Stimulated activated CD8-positive, alpha-beta memory T cell treated with anti-CD3 and anti-CD28 coated beads, Interleukin-7, amount 100 ng/mL, for 4 hours (primary cell): ENCODE measurements around the gene AKIP1.
"Not testable (repeated sequence)": the region's sequence is repeated elsewhere in the genome, so short reads cannot be mapped to it uniquely, and the experiment has no call there.

ENCODE experiments used
- DNase-seq, 2 donors: peaks; one replicate each; pipeline ENCODE4 v3.0.0-alpha.2; 2020; ENCODE audit warnings: low read depth in 2 of 2

The AKIP1 gene

GRCh38 chr11:8917157-8917825 is 6.3 kb downstream of the AKIP1 start:
- DNase-seq, result no peak

DNA sequence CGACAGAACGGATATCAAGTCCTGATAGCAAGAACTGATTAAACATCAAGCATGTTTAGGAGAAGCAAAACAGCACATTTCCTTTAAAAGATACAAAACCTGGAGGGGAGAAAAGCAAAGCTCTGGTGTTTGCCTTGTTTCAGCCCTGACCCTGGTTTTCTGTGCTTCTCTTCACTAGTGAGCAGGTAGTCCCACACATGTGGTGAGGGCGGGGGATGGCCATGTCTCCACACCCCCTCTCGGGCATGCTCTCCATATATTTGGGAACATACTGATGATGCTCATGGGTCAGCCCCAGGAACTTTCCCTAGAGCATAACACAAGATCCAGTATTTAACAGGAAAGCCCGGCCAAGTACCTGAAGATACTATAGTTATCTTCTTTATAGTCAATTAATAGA is 11.7 kb downstream of the AKIP1 start:
- no peak for DNase-seq

DNA sequence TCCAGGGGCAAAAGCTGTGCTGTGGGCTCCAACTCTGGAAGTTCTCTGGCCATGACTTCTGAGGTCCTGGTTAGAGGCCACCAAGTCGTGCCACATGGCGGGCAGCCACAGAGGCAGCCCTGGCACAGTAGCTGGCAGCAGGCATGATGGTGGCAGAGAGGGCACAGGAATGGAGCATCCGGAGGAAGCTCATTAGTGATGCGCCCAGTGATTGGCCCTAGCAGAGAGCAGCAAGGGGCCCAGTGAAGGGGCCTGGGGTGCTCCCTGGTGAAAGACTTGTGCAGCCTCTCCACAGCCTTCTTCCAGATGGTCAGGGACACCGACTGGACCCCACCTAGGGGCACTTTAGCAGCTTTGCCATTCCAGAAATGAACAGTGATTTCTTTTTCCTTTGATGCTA is 14.7 kb downstream of the AKIP1 start:
- no peak for DNase-seq

GRCh38 chr11:8926236-8926635 is 15.2 kb downstream of the AKIP1 start:
- no peak for DNase-seq

- DNase-seq, result no peak
These were observed 16.2 kb downstream of the AKIP1 start for GRCh38 chr11:8927233-8927632.

- DNase-seq, result no peak
These were observed 17.2 kb downstream of the AKIP1 start for GRCh38 chr11:8928205-8928604.

GRCh38 chr11:8928981-8929615 is 18.1 kb downstream of the AKIP1 start:
- DNase-seq, result no peak

DNA sequence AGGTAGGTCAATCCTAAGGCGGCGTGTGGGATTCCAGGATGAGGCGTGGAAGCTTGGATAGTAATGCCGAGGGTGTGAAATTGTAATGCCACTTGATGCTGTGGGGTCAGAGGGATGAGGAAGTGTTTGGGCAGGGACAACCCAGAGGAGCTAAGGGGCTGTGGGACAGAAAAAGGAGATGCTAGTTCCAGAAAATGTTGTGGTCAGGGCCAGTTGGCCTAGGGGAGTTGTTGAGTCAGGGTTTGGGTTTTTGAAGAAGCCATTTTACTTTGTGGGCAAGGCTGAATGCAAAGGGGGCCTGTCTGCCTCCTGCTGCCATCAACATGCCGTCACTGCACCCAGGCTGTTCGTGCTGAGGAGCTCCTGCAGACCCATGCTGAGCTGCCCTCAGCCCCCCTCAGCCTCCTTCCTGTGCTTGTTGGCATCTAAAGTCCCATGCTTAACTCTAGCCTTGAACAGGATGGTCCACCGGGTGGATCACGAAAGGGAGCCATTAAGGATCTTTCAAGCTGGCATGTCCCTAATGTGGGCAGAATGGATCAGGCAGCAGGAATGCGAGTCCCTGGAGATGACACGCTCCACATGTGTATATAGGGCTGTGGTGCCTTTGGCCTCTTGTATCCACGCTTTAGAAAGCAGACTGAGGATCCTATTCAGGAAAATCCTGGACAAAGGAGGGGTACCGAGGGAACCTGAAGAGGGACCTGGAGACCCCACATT is 19.6 kb downstream of the AKIP1 start:
- DNase-seq, result no peak

- DNase-seq, result no peak
These were observed 21.7 kb downstream of the AKIP1 start, which contains the start of gene C11orf16 for GRCh38 chr11:8932564-8933180. TSS of gene C11orf16 (minus strand) at chr11:8932947. CDS start at chr11:8932308, 639 bp downstream.

DNA sequence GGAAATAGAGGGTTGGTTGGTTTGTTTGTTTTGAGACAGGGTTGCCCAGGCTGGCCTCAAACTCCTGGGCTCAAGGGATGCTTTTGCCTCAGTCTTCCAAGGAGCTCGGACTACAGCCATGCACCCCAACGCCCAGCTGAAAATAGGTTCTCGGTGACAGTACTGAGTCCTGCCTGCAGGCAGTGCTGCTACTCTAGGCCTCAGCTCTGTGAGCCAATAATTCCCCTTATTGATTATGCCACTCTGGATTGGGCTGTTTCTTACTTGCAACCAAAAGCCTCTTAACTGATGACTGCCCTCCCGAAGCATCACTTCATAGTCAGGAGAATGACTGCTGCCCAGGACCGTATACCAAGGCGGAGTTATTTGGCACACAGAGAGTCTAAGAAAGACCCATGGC is 22.9 kb downstream of the AKIP1 start:
- no peak for DNase-seq

DNA sequence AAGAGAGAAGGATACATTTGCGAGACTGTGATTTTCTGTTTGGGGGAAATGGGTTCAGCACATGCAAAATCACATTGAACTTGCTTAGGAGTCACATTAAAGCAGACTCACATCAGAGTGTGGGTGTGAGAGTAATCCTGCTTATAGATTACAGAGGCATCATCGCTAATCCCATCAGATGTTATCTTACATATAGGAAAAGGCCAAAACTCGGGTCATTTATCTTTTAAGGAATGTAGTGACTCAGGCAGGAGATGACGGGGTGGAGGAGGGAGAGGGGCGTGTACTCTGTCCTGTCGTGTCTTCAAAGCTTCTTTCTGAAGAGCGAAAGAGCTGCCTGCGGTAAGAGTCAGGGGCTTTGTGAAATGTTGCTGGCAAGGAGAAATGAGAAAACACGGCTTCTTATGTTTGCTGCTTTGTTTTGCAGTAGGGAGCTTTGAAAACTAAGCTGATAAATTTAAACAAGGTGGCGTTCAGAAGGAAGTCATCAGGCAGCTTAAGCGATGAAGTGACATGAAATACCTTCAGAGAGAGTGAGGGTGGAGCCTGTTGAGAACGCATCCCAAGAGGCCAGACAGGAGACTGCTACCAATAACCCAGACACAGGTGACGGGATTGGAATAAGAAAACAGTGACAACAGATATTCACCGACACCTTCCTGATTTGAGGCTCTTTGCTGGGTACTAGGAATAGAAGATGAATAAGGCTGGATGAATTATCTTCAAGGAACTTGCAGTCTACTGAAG is 23.9 kb downstream of the AKIP1 start:
- DNase-seq, result no peak

DNA sequence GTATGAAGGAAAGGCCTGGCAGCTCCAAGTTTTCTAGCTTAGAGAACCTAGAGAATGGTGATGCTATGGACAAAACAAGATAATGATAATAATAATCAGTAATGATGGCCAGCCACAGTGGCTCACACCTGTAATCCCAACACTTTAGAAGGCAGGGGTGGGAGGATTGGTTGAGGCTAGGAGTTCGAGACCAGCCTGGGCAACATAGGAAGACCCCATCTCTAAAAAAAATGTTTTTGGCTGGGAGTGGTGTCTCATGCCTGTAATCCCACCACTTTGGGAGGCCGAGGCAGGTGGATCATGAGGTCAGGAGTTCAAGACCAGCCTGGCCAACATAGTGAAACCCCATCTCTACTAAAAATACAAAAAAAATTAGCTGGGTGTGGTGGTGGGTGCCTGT is 24.8 kb downstream of the AKIP1 start:
- DNase-seq, result not testable (repeated sequence)

DNA sequence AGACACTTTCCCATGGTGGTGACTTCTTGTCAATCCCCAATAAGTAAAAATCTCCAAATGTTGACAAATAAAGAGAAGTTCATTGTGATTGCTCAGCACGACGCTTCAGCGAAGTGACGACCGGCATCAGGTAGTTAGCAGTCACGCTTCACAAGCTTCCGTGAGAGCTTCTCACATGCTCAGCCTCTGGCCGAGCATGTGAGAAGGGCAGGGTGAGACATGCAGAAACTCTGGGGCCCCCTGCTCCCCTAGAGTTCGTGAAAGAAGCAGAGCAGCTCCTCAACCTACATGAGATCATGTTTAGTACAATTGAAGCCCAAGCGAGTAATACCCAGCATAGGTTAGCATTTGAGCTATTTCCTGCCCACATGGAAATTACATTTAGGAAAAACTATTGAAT is 26.2 kb downstream of the AKIP1 start:
- no peak for DNase-seq

DNA sequence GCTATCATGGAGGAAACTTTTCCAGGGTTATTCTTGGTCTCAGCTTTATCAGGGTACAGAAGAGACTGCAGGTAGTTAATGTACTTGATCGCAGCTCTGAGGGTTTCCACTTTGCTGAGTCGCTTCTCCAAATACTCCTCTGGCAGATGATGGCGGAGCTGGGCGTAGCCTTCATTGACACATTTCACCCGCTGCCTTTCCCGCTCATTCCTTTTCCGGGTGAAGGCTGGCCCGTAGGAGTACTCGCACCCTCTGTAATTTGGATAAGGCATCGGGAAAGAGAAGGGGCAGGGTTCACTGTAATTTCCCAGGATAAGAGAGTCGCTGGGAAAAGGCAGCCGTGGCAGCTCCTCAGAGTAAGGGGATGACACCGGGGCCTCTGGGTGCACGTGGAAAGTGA is 26.7 kb downstream of the AKIP1 start:
- DNase-seq, result no peak

DNA sequence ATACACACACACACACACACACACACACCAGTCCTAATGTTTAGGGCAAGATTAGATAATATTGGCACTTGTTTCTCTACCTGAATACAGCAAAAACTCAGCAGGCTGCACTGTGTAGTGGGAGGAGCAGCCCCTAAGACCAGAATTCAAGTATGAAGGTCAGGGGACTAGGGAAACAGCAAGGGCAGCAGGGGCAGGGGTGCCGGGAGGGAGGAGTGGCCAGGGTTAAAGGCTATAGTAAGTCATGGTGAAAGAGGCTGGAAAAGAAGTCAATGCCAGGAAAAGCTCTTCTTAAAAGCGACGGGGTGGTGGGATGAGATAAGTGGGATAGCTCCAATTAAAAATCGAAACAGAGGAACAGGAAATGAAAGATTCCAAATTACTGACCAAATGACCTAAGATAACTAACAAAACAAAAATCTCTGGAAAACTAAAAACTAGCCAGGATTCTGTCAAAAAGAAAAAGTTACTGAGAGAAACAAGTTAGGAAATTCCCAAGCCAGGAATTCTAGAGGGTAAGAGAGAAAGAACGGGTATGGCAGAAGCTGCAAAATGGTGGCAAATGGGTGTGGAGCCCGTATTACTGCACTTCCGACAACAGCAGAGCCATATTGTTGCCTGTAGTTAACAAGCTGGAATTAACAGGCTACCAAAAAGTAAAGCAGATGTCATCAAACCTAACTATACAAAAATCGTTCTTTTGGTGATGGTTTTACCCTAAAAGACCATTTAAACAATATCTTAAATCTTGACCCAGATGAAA is 30.5 kb downstream of the AKIP1 start:
- no peak for DNase-seq

DNA sequence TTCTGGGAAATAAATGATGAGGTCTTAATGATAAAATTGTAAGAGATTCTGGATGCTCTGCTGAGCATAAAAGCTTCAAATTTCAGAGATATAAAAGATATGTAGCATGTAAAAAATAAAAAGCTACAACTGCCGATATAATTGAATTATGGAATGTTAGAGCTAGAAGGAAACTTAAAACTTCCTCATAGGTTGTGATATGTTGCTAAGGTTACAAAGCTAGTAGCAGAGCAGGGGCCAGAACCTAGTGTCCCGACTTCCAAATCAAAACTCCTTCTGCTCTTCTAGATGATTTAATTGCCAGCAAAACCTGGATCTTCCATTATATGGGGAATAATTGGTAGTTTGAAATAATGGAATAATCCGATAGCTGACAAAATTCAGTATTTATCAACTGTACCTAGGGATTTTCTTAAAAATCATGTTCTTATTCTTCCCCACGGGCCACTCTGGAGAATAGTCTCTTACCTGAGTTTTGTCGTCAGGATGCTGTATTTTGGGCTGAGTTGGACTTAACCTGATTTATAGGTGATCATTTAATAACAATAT is 31.6 kb downstream of the AKIP1 start, which contains the start of gene ASCL3:
Gene ASCL3 (minus strand): TSS at position 499 of the 549 bp plus-strand sequence. CDS start 4,855 bp downstream, outside the sequence.
- no peak for DNase-seq

GRCh38 chr11:8947230-8947943 is 36.4 kb downstream of the AKIP1 start:
- no peak for DNase-seq

DNA sequence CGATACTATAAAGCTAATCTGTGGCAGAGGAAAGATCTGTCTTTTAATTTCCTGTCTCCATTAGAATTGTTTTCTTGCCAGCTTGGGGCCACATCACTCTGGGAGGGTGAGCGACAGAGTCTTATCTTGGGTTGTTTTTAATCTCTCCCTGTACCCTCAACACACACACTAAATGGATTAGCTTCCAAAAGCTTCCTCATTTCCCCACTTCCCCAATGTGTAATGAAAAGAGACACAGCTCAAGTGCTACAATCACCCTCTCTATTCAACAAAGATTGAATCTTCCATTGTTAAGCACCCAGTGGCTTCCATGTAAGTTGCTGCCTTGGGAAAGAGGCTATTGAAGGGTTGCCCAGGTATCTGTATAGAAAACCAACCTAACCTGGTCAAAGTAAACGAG is 37.9 kb downstream of the AKIP1 start:
- no peak for DNase-seq

GRCh38 chr11:8956860-8957259 is 45.9 kb downstream of the AKIP1 start:
- no peak for DNase-seq
